Bronchial epithelial cell (primary cell): Measurements from ENCODE around the gene GMPR. TPM values are rescaled to one million over a fixed set of nuclear protein-coding genes. Genes with fewer than 3 reads are reported as not detected.
"Not testable (repeated sequence)": the region's sequence is repeated elsewhere in the genome, so short reads cannot be mapped to it uniquely, and the experiment has no call there.

Experiments
- DNase-seq: peaks from one replicate; pipeline ENCODE4 v3.0.0-alpha.2; 2010; ENCODE audit warnings: low read depth
- FAIRE-seq: peaks from 2 replicates; lab custom pipeline; 2011; peaks lifted over from hg19 to GRCh38; lab: Jason Lieb, UNC
- H3K27me3 ChIP-seq: 2 replicates; pipeline ENCODE4 v1.5.1; 2011; ENCODE audit warnings: low read length; ENCODE audit not compliant: control insufficient read depth, insufficient read depth
- H3K36me3 ChIP-seq: 2 replicates; pipeline ENCODE4 v1.5.1; 2011; ENCODE audit warnings: low read length; ENCODE audit not compliant: control insufficient read depth, insufficient read depth
- H3K4me3 ChIP-seq: 2 replicates; pipeline ENCODE4 v1.5.1; 2011; ENCODE audit warnings: mild to moderate bottlenecking, low read depth, low read length, control low read depth
- CTCF ChIP-seq: IDR thresholded peaks from 2 replicates; pipeline ENCODE4 v1.5.1; 2011; ENCODE audit warnings: mild to moderate bottlenecking, moderate library complexity, low read length, control low read depth, inconsistent platforms; ENCODE audit not compliant: insufficient read depth, severe bottlenecking
- total RNA-seq: library from RNA; depleted of rRNA; stranded (reverse); fragments of >200 nt; gene quantifications from 2 replicates; pipeline ENCODE4 v1.2.1, GENCODE V29; 2014

The GMPR gene
- total RNA-seq, 1 donor from 2014 or later: 0.53 TPM

GRCh38 chr6:16217156-16217721 is 21.1 kb upstream of the GMPR start:
- no peak for TF ChIP-seq CTCF
- DNase-seq (no peak), FAIRE-seq (no peak)
- Histone ChIP-seq H3K4me3 (no peak overlapping the region), H3K27me3 (no peaks in the 10 kb centered on the region), H3K36me3 (no peaks in the 10 kb centered on the region)

GRCh38 chr6:16222826-16223225 is 15.6 kb upstream of the GMPR start:
- H3K27me3 ChIP-seq: peaks cover 1% of the 10 kb centered on the region
- no peaks in the 10 kb centered on the region for H3K36me3 ChIP-seq
- no peak overlapping the region for H3K4me3 ChIP-seq
- no peak for TF ChIP-seq CTCF
- DNase-seq (no peak), FAIRE-seq (no peak)

- FAIRE-seq (no peak), DNase-seq (no peak)
- Histone ChIP-seq H3K36me3 (no peaks in the 10 kb centered on the region), H3K27me3 (peaks cover 2% of the 10 kb centered on the region), H3K4me3 (no peak overlapping the region)
- TF ChIP-seq CTCF: no peak
Observed at GRCh38 chr6:16223362-16223761, 15.0 kb upstream of the GMPR start.

- H3K4me3 ChIP-seq: no peak overlapping the region
- DNase-seq (no peak), FAIRE-seq (no peak)
- no peaks in the 10 kb centered on the region for H3K36me3 ChIP-seq
- no peak for TF ChIP-seq CTCF
- H3K27me3 ChIP-seq: peaks cover 10% of the 10 kb centered on the region
Observed at GRCh38 chr6:16224409-16224808, 14.0 kb upstream of the GMPR start.

- FAIRE-seq, H3K36me3 ChIP-seq, H3K4me3 ChIP-seq, DNase-seq: not testable (repeated sequence)
- peaks cover 13% of the 10 kb centered on the region for H3K27me3 ChIP-seq
Observed at GRCh38 chr6:16225062-16225731, 13.2 kb upstream of the GMPR start.

GRCh38 chr6:16226117-16227047 is 12.0 kb upstream of the GMPR start:
- not testable (repeated sequence) for H3K36me3 ChIP-seq, H3K4me3 ChIP-seq, FAIRE-seq, DNase-seq
- peaks cover 16% of the 10 kb centered on the region for H3K27me3 ChIP-seq
